NCI-H345 (cell line): ENCODE results near the gene IL1RAPL2.
"Not testable (repeated sequence)": the region's sequence is repeated elsewhere in the genome, so short reads cannot be mapped to it uniquely, and the experiment has no call there.

ENCODE experiments used
- DNase-seq: peaks from one replicate; lab custom pipeline; 2025; lab: John Stamatoyannopoulos, UW

IL1RAPL2 gene

DNA sequence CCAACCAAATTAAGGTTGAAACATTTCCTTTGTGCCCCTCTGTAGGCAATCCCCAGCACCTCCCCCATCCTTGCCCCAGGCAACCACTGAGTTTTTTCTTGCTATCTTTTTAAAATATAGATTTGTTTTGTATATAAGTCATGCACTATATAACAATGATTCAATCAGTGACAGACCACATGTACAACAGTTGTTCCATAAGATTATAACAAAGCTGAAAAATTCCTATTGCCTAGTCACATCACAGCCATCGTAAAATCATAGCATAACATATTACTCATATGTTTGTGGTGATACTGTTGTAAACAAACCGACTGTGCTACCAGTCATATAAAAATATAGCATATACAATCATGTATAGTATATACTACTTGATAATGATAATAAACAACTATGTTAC is 1044.4 kb downstream of the IL1RAPL2 start:
- DNase-seq, result no peak

DNA sequence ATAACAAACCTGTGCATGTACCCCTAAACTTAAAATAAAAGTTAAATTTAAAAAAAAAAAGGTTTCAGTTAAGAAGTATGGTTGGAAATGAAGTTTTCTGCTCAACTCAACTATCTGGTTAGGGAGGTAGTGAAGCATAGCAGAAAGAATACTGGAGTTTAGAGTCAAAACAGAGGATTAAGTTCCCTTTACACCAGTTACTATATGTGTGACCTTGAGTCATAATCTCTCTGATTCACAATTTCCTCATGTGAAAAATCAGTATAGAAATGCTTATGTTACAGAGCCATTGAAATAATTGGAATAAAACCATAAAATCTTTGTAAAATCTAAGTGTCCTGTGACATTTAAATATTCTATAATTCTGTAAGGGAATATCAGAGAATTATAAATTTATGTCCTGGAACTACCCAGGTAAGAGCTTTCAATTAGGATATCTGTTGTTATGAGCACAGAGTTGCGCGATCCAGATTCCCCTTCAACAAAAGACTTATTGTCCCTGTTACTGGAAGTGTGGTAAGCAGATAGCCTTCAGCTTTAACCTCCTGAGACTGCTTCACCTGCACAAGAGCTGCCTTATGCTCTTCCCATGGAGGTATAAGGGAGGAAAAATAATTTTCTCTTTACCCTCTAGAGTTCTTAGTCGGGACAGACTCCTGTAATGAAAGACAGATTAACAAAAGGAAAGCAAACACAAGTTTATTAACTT is 1052.5 kb downstream of the IL1RAPL2 start:
- no peak for DNase-seq

DNA sequence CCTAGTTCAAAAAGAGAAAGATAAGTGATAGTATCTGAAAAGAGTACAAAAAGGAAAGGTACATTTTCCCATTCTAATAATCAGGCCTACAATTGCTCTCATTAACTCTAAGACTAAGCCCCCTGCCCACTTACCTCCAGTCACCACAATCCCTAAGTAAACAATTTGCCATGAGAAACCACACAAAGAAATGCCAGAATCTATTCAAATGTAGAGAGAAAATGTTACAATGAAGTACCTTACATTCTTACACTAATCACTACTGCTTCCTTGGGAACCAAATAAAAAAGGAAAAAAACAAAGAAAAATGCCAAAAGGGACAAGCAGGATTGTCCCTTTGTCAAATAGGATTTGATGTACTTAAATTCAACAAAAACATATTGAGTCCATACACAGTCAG is 1068.2 kb downstream of the IL1RAPL2 start:
- DNase-seq, result no peak

DNA sequence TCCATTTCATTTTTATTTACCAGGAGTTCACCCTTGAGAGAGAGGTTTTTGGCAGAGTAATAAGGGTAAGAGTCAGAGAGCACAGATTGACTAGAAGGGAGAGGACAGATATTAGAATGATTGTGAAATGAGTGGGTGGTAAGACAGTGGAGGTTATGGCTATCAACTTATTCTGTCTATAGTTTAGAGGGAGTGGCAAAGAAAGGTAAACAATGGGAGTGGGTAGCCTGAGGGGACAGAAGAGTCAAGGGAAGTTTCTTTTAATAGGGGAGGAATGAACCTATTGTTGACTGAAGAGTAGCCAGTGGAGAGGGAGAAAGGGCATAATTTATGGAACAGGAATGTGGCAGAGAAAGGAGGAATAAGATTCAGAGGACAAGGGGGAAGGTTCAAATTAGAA is 1069.8 kb downstream of the IL1RAPL2 start:
- DNase-seq, result no peak

DNA sequence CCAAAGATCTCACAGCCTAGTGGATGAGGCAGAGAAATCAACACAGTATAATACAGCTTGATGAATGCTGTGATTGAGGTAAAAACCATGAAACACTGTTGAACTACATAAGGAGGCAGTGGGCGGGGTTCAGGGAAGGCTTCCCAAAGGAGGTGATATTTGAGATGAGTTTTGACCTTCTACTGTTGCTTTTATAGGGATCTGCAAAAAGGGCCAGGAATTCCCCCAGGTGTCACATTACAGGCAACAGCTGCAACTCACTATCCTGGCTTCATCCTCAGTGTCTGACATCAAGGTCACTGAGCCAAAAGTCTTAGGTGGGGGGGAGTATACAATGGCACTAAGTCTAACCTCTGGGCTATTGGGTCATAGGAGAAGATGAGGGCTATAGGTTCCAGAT is 1070.7 kb downstream of the IL1RAPL2 start:
- no peak for DNase-seq

DNA sequence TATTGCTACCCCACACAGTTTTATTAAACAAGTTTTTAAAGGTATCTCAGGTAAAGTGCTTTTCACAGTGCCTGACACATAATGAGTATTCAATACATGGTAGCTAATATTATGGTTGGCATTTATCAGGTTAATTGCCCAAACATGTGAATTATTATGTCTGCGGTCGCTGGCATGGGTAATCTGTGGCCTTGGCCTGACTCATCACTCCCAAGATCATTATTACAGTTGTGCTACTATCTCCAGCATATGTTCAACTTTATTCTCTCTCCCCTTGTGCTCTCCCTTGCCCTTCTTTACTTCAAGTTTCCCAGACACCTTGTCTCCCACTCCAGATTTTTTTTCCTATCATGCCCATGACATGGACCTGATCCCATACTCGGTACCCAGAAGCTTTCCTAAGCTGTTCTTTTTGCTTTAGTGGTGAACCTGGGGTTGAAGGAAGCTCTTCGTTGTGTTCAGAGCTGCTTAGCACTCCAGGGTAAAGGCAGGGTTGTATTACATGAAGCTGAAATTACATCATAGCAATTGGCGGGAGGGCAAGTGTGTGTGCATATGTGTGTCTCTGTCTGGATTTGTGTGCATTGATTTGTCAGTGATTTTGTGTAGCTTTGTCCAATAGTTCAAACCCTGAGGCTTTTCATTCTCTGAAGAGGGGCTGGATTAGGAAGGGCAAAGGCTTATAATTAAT is 1079.8 kb downstream of the IL1RAPL2 start:
- no peak for DNase-seq

DNA sequence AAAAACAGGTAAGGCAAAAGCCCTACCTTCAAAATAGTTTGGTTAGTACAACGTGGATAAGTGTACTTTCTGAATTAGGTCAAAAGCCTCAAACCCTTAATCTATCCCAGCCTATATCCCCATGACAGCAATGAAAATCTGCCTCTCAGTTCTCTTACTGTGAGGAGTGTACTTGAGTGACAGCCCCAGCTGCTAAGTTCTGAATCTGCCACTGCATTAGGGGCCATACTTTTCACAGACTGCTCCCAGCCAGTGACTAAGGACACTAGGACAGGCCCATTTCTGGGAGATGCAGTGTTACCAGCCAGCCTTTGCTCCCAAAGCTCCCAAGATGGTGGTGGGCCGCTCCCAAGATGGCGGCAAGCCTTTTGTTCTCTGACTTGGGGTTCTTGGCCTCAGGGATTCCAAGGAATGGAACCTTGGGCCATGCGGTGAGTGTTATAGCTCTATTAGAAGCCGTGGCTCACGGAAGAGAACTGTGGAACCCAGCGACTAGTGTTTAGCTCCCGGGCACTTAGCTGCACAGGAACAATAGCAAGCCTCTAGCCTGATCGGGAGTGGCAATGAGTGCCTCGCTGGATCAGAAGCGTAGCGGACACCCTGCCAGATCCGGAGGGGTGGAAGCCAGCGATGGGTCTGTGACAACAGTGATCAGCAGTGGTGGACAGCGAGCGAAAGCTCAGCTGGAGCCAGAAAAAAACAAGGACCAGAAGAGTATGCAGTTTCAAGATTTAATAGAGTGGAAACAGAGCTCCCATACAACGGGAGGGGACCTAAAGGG is 1080.8 kb downstream of the IL1RAPL2 start:
- DNase-seq, result no peak

DNA sequence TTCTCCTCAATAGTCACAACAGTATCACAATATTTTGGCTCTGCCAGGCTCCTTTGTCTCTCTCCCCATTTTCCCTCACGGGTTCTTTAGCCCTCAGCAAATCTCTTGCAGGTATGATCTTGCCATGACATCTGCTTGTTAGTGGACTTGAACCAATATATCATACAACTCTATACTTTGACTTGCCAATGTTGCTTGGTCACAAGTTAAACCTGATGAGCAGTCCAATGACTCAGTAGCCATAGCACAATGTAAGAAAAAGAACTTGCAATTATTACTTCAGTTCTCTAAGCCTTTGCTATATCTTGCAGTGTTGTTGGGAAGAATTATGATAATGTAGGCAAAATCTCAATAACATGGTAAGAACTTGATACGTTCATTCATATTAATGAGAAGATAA is 1081.8 kb downstream of the IL1RAPL2 start:
- no peak for DNase-seq

DNA sequence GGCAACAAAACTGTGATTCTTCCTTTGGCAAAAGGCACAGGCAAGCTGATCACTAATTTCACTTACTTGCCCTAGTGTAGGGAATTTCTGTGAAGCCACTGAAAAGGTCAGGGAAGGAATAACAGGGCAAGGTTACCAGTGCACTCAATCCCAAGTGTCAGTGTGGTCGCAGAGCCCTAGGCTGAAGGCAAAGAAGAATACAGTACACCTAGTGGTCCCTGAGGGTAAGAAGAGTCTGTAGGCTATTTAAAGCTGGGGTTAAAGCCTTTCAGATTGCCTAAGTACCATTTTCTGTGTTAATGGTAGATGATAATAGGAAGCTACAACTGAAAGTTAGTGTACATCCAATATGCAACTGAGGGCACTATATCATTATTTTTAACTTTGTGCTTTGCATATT is 1082.7 kb downstream of the IL1RAPL2 start:
- DNase-seq, result no peak

DNA sequence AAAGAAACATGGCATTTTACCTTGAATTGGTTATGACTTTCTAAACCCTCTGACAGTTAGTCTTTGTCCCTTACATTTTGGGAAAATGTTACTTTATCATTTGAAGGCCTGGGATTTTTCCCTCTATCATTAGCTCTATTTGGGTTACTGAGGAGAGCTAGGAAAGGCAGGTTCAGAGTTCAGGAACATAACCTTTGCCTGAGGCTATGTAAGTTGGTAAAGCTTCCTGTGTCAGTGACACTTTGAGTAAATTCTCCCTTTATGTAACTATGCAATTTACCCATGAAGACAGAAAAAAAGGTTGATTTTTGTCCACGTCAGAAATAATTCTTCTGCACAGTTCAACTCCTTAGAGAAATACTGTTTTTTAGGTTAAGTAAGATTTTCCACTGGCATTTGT is 1084.6 kb downstream of the IL1RAPL2 start:
- DNase-seq, result no peak

DNA sequence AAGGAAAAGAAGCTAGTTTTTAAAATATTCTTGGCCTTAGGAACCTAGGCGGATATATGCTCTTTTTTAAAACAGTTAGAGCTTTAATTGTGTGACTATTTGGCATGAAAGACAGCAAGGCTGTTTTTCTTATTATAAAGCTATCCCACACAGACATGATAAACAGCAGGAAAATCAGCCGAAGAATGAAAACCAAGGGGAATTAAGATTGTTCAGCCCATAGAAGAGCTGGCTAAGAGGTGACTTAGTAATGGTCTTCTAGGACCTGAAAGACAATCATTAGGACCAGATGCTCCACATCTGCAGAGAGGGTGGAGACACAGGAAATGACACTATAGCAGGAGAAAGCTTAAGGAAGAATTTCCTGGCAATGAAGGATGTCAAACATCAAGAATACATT is 1085.0 kb downstream of the IL1RAPL2 start:
- DNase-seq, result no peak

DNA sequence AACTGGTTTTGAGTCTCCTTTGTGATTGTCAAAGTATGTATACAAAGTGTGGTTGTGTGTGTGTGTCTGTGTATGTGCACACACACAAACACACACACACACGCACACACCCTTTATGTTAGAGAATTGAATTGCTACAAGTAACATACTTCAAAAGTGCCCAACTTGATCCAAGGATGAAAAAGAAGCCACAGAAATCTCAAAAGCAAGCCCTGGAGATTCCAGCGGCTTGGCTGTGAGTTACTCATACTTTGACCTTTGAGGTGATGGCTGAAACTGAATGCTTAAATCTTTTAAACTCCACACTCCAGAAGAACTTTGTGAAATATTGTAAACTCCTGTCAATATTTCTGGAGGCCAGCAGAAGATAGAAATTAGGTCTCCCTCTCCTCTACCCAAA is 1087.9 kb downstream of the IL1RAPL2 start:
- no peak for DNase-seq

DNA sequence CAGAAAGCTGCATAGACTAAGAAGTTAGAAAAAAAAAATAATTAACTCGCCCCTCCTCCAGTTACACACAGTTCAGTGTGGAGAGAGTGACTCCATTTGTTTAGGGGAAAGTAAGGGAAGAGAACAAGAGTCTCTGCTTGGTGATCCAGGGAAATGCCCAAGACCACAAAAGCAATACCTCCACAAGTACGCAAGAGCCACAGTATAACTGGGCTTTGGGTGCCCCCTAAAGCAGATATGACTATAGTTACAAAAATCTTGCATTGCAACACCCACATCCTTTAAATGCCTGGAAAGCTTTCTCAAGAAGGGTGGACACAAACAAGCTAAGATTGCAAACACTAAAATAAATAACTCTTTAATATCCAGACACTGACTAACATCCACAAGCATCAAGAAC is 1092.1 kb downstream of the IL1RAPL2 start:
- no peak for DNase-seq

DNA sequence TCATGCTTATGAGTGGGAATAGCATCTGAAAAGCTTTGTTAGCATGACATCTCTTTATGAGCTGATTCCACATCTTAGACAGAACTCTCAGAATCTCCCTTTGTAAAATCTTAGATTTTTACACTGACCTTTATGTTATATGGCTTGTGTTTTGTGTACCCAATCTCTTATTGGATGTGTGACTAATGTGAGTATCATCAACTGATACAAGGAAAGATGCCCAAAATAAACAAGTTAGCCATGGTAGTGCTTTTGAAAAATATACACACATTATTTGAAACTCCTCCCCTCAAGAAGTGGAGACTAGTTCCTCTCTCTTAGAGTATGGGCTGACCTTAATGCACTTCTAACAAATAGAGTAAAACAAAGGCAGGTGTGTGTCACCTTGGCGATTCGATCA is 1096.2 kb downstream of the IL1RAPL2 start:
- DNase-seq, result no peak

DNA sequence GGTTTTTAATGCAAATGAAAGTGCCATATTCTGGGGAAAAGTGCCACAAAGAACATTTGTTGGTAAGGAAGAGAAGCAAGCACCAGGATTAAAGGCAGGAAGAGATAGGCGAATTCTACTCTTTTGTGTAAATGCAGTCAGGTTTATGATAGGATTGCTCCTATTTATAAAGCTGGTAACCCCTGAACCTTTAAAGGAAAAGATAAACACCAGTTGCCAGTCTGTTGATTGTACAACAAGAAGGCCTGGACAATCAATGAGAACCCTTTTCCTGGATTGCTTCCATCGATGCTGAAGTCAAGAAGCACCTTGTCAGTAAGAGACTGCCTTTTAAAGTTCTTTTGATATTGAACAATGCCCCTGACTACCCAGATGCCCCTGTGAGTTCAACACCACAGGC is 1098.2 kb downstream of the IL1RAPL2 start:
- no peak for DNase-seq

DNA sequence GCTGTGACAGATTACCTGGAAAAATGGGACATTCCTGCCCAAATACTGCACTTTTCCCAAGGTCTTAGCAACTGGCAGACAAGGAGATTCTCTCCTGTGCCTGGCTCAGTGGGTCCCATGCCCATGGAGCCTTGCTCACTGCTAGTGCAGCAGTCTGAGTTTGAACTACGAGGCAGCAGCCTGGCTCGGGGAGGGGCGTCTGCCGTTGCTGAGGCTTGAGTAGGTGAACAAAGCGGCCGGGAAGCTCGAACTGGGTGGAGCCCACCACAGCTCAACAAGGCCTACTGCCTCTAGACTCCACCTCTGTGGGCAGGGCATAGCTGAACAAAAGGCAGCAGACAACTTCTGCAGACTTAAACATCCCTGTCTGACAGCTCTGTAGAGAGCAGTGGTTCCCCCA is 1118.3 kb downstream of the IL1RAPL2 start:
- not testable (repeated sequence) for DNase-seq

DNA sequence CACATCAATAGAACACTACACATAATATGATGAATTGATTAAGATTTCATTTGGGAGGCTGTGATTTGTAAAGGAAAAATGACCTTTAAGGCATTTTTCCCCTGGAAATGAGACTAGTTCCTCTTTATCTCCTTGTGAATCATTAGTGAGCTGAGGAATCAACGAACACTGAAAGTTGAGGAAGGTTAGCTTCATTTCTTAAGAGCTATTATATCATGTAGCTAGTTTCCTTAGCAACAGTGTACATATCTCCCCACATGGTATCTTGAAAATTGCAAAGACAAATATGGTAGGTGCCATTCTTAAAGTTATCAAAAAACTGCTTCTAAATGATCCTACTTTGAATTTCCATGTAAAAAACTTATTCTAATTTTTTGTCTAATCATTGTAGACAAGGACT is 1128.8 kb downstream of the IL1RAPL2 start:
- no peak for DNase-seq

DNA sequence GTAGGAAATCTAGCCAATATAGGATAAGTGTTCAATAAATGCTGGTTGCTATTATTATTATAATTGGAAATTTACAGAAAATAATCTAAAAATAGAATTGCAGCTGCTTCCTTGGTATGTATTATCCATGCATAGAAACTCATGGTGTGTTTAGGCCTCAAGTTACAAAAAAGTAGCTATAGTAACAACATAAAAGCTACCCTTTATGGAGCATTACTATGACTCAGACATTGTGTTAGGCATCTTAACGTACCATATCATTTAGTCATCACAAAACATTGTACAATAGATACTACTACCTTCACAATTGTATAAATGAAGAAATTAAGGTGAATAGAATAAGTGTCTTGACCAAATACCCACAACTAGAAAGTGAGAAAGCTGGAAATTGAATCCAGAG is 1129.5 kb downstream of the IL1RAPL2 start:
- DNase-seq, result no peak

DNA sequence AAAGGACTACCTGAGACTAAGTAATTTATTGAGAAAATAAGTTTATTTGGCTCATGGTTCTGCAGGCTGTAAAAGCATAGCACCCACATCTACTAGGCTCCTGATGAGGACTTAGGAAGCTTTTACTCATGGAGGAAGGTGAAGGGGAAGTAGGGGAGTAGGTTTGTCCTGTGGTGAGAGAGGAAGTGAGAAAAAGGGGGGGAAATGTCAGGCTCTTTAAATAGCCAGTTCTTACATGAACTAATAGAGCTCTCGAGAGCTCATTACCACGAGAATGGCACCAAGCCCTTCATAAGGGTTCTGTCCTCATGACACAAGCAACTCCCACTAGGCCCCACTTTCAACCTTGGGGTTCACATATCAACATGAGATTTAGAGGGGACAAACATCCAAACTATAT is 1130.9 kb downstream of the IL1RAPL2 start:
- DNase-seq, result no peak

DNA sequence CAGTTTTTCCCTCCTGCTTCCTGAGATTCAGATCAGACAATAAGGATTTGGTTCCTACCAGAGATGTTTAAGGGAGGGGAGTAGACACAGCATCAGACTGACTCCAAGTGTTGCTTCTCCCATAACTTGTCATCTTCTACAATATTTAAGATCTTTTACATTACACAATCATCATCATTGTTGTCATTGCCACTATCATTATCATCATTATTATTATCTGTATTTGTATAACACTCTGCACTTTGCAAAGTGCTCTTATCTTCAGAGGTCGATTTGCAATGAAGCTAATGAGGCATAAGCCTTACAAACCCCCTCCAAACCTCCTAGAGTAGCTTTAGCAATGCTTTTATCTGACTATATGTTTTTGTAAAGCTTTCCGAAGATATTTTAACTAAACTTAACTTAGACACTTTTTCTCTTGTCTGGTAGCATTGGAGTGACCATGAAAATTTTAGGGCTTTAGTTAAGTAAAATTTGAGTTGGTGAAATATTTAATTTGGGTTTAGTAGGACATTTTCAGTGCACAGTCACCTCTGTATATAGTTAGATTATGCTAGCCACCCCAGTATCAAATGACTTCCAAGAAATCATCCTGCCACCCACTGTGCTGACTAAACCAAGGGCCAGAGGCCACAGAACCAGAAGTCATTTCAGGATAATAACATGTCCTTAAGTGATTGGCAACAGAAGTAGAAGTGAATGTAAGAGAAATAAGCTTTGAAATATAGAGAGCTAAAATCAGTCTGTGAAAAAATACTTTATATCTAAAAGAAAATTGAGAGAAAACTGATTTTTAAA is 1132.2 kb downstream of the IL1RAPL2 start:
- no peak for DNase-seq

DNA sequence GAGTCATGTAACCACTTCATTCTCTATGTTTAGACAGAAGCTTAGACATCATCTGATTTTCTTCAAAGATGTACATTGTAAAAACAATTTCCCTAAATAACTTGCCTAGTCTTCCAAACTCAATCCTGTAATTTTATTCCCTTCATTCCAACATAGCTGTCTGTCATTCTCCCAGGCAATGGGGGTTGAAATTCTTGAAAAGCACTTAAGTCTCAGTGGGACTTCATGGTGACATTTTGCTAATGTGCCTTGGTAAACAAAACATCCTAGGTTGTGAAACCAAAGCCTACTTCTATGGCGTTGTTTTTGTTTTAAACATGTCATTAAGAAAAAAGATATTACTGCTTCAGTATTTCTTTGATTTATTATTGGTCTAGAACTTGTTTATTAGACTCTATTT is 1134.3 kb downstream of the IL1RAPL2 start:
- DNase-seq, result no peak

DNA sequence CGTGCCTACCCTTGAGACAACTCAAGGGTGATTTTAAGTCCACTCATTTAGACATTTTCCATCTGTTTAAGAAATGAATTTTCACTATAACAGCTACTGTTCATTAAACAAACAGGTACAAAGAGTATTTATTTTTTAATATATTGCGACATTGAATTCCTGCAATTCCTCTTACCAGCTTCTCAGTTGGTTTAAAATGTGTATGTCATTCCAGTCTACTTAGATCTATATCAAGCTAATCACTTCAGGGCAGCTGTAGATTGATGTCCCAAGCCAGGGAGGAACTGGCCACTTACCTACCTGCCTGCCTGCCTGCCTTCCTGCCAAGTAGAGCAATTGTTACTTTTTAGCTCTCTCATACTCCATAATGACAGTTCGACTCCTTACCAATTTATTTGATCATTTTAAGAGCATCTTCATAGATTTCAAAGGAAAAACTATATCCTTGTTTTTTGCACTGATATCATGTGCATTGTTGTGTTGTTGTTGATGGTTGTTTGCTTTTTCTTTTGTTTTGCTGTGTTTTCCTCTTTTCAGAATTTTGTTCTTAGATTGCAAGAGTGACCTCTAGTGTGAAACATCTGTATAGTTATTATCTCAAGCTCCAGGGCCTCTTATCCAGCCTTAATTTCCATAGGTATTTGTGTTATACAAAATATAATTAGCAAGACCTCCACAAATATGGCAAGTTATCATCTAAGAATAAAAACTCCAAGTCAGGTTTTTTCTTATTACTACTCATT is 1135.5 kb downstream of the IL1RAPL2 start:
- DNase-seq, result peak; percentile 0
